AG09319 (cell line): ENCODE measurements around the gene DZIP1L.

ENCODE experiments used
- DNase-seq: peaks from one replicate; pipeline ENCODE4 v3.0.0-alpha.2; 2010; ENCODE audit warnings: low read depth; ENCODE audit errors: extremely low read depth
- TF ChIP-seq, protein P1 (sequence below): IDR thresholded peaks from 2 replicates; pipeline ENCODE4 v1.5.1; 2011; ENCODE audit warnings: low read depth, mild to moderate bottlenecking, inconsistent platforms, low read length, moderate library complexity

The DZIP1L gene

DNA sequence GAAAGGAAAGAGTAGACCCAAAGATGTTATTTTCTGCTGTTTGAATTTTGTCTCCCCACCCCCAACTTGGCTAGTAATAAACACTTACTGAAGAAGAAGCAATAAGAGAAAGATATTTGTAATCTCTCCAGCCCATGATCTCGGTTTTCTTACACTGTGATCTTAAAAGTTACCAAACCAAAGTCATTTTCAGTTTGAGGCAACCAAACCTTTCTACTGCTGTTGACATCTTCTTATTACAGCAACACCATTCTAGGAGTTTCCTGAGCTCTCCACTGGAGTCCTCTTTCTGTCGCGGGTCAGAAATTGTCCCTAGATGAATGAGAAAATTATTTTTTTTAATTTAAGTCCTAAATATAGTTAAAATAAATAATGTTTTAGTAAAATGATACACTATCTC lies 83.9 kb downstream of the DZIP1L start:
- DNase-seq, result no peak
- TF ChIP-seq, protein P1, sequence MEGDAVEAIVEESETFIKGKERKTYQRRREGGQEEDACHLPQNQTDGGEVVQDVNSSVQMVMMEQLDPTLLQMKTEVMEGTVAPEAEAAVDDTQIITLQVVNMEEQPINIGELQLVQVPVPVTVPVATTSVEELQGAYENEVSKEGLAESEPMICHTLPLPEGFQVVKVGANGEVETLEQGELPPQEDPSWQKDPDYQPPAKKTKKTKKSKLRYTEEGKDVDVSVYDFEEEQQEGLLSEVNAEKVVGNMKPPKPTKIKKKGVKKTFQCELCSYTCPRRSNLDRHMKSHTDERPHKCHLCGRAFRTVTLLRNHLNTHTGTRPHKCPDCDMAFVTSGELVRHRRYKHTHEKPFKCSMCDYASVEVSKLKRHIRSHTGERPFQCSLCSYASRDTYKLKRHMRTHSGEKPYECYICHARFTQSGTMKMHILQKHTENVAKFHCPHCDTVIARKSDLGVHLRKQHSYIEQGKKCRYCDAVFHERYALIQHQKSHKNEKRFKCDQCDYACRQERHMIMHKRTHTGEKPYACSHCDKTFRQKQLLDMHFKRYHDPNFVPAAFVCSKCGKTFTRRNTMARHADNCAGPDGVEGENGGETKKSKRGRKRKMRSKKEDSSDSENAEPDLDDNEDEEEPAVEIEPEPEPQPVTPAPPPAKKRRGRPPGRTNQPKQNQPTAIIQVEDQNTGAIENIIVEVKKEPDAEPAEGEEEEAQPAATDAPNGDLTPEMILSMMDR, result no peak

- no peak for DNase-seq
- TF ChIP-seq, protein P1, result no peak
Observed at GRCh38 chr3:138030734-138031280, 84.6 kb downstream of the DZIP1L start.

- no peak for DNase-seq
- TF ChIP-seq, protein P1, result no peak
Observed at GRCh38 chr3:138027821-138028220, 87.6 kb downstream of the DZIP1L start.

DNA sequence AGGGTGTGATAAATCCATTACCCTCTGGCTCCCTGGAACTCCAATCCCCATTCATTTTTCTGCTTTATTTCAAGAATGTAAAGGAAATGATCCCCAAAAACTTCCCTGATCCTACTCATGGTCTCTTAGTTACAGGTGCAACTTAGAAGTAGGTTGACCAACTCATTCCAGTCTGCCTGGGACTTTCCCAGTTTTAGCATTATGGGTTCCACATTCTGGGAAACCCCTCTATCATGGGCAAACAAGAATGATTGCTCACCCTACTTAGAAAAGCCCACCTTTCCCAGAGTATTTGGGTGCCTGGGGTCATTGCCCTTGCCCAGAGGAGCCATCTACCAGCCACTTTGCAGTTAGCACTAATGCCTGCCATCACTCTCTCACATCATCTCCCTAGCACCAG lies 89.9 kb downstream of the DZIP1L start:
- TF ChIP-seq, protein P1, result no peak
- DNase-seq, result no peak

- DNase-seq, result no peak
- TF ChIP-seq, protein P1, result no peak
Observed at GRCh38 chr3:138023754-138024153, 91.7 kb downstream of the DZIP1L start.

DNA sequence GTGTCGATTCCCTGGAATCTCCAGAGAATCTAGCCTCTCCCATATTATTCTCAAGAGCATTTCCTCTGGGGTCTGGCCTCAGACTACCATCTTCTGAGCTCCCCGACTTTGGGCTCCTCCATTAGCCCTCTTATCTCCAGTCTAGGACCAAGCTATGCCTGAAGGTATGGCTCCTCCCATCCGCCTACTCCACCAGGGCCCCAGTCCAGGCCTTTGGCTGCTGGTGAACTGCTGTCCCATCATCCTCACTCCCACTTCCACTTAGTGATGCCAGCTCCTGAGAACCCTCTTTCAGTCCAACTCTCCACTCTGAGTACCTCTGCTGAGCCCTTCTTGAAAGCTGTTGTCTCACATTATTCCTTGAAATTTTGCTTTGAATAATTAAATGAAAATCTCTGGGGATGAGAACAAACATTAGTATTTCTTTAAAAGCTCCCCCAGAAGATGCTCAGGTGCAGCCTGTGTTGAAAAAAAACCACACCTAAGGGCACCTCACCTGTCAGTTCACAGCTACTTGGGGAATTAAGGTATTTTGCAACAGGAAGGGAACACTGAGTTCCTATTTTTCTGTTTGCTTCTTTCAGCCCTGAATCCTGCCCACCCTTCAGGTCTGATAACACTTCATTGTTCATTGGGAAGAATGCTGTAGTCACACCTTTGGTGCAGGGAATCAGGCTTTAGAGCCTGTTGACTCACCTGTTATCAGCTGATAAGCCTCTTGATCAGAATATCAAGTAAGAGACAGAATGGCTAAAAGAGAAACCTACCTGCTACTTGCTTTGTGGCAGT lies 95.9 kb downstream of the DZIP1L start:
- no peak for DNase-seq
- TF ChIP-seq, protein P1, result no peak

GRCh38 chr3:138016065-138016464 lies 99.3 kb downstream of the DZIP1L start:
- DNase-seq, result no peak
- TF ChIP-seq, protein P1, result no peak
